IMR-90 (cell line): ENCODE results near the gene WWP2. TPM values are rescaled to one million over a fixed set of nuclear protein-coding genes. Genes with fewer than 3 reads are reported as not detected.

ENCODE experiments used
- ATAC-seq: fragments of 200-7000 bp; cut with Tn5 transposase; 2 replicates; pipeline ENCODE4 v1.9.1; 2020; ENCODE audit warnings: low read depth, mild to moderate bottlenecking, moderate library complexity
- BruUV-seq: library from RNA; stranded (reverse); fragments of 400-500 nt; replicated peaks from 2 replicates; lab custom pipeline; 2021; lab: Mats Ljungman, UMichigan
- CTCF ChIA-PET: fragments of 300-600 bp; formaldehyde crosslinking; extraction: SDS; loops from one replicate; lab custom pipeline; 2021; ENCODE audit warnings: antibody characterized with exemption; lab: Yijun Ruan, JAX
- POLR2A ChIA-PET: fragments of 300-600 bp; sonication (Branson Sonifier 250); formaldehyde crosslinking; loops from one replicate; lab custom pipeline; 2022; ENCODE audit warnings: antibody characterized with exemption; ENCODE audit not compliant: unreplicated experiment; lab: Charles Lee
- DNase-seq: peaks from one replicate; pipeline ENCODE4 v3.0.0; 2013
- H2AFZ ChIP-seq: replicated peaks from 2 replicates; pipeline ENCODE3; 2013; ENCODE audit warnings: low read length, mild to moderate bottlenecking; ENCODE audit not compliant: poor library complexity
- H2AK5ac ChIP-seq: 2 replicates; pipeline ENCODE4 v1.6.1; 2013; ENCODE audit warnings: low read depth, low read length, inconsistent platforms
- H2AK9ac ChIP-seq: replicated peaks from 2 replicates; pipeline ENCODE3; 2013; ENCODE audit warnings: mild to moderate bottlenecking, low read depth, low read length, moderate library complexity; ENCODE audit not compliant: poor library complexity
- H2BK120ac ChIP-seq: 2 replicates; pipeline ENCODE4 v1.6.1; 2013; ENCODE audit warnings: low read depth, low read length, inconsistent platforms
- H2BK15ac ChIP-seq: 3 replicates; pipeline ENCODE4 v1.6.1; 2013; ENCODE audit warnings: low read depth, low read length, inconsistent platforms
- H2BK20ac ChIP-seq: 2 replicates; pipeline ENCODE4 v1.6.1; 2013; ENCODE audit warnings: low read depth, mild to moderate bottlenecking, inconsistent platforms, low read length, moderate library complexity
- H2BK5ac ChIP-seq: 2 replicates; pipeline ENCODE4 v1.6.1; 2013; ENCODE audit warnings: mild to moderate bottlenecking, low read depth, low read length, inconsistent platforms; ENCODE audit not compliant: poor library complexity, severe bottlenecking
- H3K14ac ChIP-seq: replicated peaks from 2 replicates; pipeline ENCODE4 v1.6.1; 2013; ENCODE audit warnings: low read depth, low read length, inconsistent platforms
- H3K18ac ChIP-seq: 2 replicates; pipeline ENCODE4 v1.6.1; 2013; ENCODE audit warnings: low read depth, low read length, control low read depth
- H3K23ac ChIP-seq: 2 replicates; pipeline ENCODE4 v1.6.1; 2013; ENCODE audit warnings: low read depth, low read length, inconsistent platforms
- H3K27ac ChIP-seq: 2 replicates; pipeline ENCODE4 v1.5.1; 2013; ENCODE audit warnings: mild to moderate bottlenecking, control low read depth, low read length; ENCODE audit not compliant: insufficient read depth
- H3K27me3 ChIP-seq: 2 replicates; pipeline ENCODE4 v1.6.1; 2013; ENCODE audit warnings: low read length; ENCODE audit not compliant: control insufficient read depth, insufficient read depth
- H3K36me3 ChIP-seq: 2 replicates; pipeline ENCODE4 v1.6.1; 2013; ENCODE audit warnings: low read length, mixed read lengths; ENCODE audit not compliant: control insufficient read depth, insufficient read depth
- H3K4ac ChIP-seq: 2 replicates; pipeline ENCODE4 v1.6.1; 2013; ENCODE audit warnings: low read depth, low read length, inconsistent platforms
- H3K4me1 ChIP-seq: 2 replicates; pipeline ENCODE4 v1.6.1; 2013; ENCODE audit warnings: low read length, mixed read lengths; ENCODE audit not compliant: control insufficient read depth, insufficient read depth
- H3K4me2 ChIP-seq: 2 replicates; pipeline ENCODE4 v1.6.1; 2013; ENCODE audit warnings: low read depth, mild to moderate bottlenecking, control low read depth, low read length, moderate library complexity
- H3K4me3 ChIP-seq: 2 replicates; pipeline ENCODE4 v1.5.1; 2013; ENCODE audit warnings: low read depth, mild to moderate bottlenecking, control low read depth, low read length, moderate library complexity; ENCODE audit not compliant: insufficient read depth
- H3K56ac ChIP-seq: 2 replicates; pipeline ENCODE4 v1.6.1; 2013; ENCODE audit warnings: low read length, inconsistent platforms; ENCODE audit not compliant: insufficient read depth; ENCODE audit errors: extremely low read depth
- H3K79me1 ChIP-seq, 2 experiments: 2 replicates each; pipeline ENCODE4 v1.6.1; 2013; ENCODE audit warnings: low read length in 2 of 2, inconsistent platforms in 1 of 2, low read depth in 1 of 2
- H3K9ac ChIP-seq: 2 replicates; pipeline ENCODE4 v1.6.1; 2013; ENCODE audit warnings: low read depth, low read length, control low read depth
- H3K9me1 ChIP-seq: 2 replicates; pipeline ENCODE4 v1.6.1; 2013; ENCODE audit warnings: low read length, inconsistent platforms; ENCODE audit not compliant: insufficient read depth
- H3K9me3 ChIP-seq: 2 replicates; pipeline ENCODE4 v1.6.1; 2013; ENCODE audit warnings: low read length; ENCODE audit not compliant: control insufficient read depth, insufficient read depth
- H4K20me1 ChIP-seq: 2 replicates; pipeline ENCODE4 v1.6.1; 2013; ENCODE audit warnings: low read length, inconsistent platforms; ENCODE audit not compliant: insufficient read depth
- H4K5ac ChIP-seq: 2 replicates; pipeline ENCODE4 v1.6.1; 2013; ENCODE audit warnings: mild to moderate bottlenecking, low read depth, low read length, control low read depth
- H4K8ac ChIP-seq, 2 experiments: 2 replicates each; pipeline ENCODE4 v1.6.1; 2013; ENCODE audit warnings: low read depth in 2 of 2, low read length in 2 of 2, control low read depth in 1 of 2, inconsistent platforms in 1 of 2
- H4K91ac ChIP-seq: 2 replicates; pipeline ENCODE4 v1.6.1; 2013; ENCODE audit warnings: low read depth, low read length, inconsistent platforms; ENCODE audit not compliant: insufficient read depth
- ELK1 ChIP-seq: fragments of 150-350 bp; IDR thresholded peaks from 2 replicates; pipeline ENCODE4 v1.6.1; 2016; ENCODE audit warnings: low read depth, mild to moderate bottlenecking, low read length, moderate library complexity, borderline replicate concordance
- FOS ChIP-seq: fragments of 150-350 bp; IDR thresholded peaks from 2 replicates; pipeline ENCODE4 v1.6.1; 2016; ENCODE audit warnings: low read depth, low read length
- NFE2L2 ChIP-seq: fragments of 150-350 bp; IDR thresholded peaks from 2 replicates; pipeline ENCODE4 v1.6.1; 2016; ENCODE audit warnings: low read depth, mild to moderate bottlenecking, low read length
- POLR2A ChIP-seq: IDR thresholded peaks from 2 replicates; pipeline ENCODE4 v1.6.1; 2012; ENCODE audit warnings: mild to moderate bottlenecking, low read depth, low read length
- RFX5 ChIP-seq: IDR thresholded peaks from 2 replicates; pipeline ENCODE4 v1.8.0; 2012; ENCODE audit warnings: low read depth, mild to moderate bottlenecking, low read length, moderate library complexity
- WGBS, 2 experiments: methylation state at CpG; one replicate each; pipeline versions ENCODE4 v1.1.5 to v1.1.7; 2013; ENCODE audit warnings: missing lambda C conversion rate in 2 of 2; ENCODE audit not compliant: insufficient read length in 1 of 2; ENCODE audit errors: extremely low coverage in 2 of 2; 5-methylcytosine and 5-hydroxymethylcytosine counted together
- dilution Hi-C: fragments of 300-500 bp; cut with HindIII; formaldehyde crosslinking; loops from one replicate; pipeline ENCODE4 v1.14.3; 2018; ENCODE audit warnings: low sequenced_read_pairs; ENCODE audit not compliant: unreplicated experiment
- in situ Hi-C: fragments of 300-500 bp; cut with MboI; formaldehyde crosslinking; loops from 3 replicates; pipeline ENCODE4 v1.14.3; 2019; ENCODE audit warnings: low sequenced_read_pairs, inconsistent platforms, mixed read lengths
- intact Hi-C: fragments of 100-400 bp; cut with micrococcal nuclease; formaldehyde crosslinking; loops from 2 replicates; pipeline ENCODE4 v1.10.0; 2022
- polyA plus RNA-seq, 3 experiments: library from polyadenylated mRNA; depleted of rRNA; stranded (reverse); fragments of >200 nt; gene quantifications; 2 replicates each; pipeline ENCODE4 v1.2.3, GENCODE V29; 2012; ENCODE audit warnings: low replicate concordance in 1 of 3
- total RNA-seq: library from RNA; depleted of rRNA; stranded (reverse); fragments of >200 nt; gene quantifications from 2 replicates; pipeline ENCODE4 v1.2.3, GENCODE V29; 2012
- TF ChIP-seq, protein P1 (sequence below): fragments of 150-350 bp; IDR thresholded peaks from 2 replicates; pipeline ENCODE4 v1.6.1; 2017; ENCODE audit warnings: mild to moderate bottlenecking, antibody characterized with exemption, low read length, low read depth

Gene WWP2
- total and polyA plus RNA-seq, 2 of the 4 experiments (the other 2 are of a cell fraction): 12.7 to 13.7 TPM

DNA sequence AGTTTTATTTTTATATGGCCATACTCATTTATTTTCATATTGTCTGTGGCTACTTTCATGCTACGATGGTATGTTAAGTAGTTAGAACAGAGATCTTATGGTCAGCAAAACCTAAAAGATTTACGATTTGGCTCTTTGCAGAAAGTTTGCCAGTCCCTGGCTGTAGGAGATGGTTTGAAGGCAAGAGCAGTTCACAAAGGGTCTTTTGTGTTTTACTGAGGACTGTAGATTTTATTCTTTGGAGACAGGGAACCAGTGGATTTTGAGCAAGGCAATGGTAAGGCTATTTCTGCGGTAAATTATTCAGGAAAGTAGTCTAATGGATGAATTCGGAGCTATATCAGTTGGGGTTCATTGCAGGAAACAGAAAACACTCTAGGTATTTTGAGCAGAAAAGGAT, 90.7 kb downstream of the WWP2 start:
- ATAC-seq: no peak
- dilution Hi-C loops: no loop called here

More for the DNA sequence above, 90.7 kb downstream of the WWP2 start:
- no peak overlapping the region for H2BK120ac ChIP-seq
- H4K20me1 ChIP-seq: no peaks in the 10 kb centered on the region; the same call in 1 of the 2 replicates
- no peak overlapping the region for H3K23ac ChIP-seq
- WGBS, 2 experiments: 93% methylated on average over 3 of the region's 4 CpGs; no CpG with 5 or more reads in 1 of the 2 experiments
- no peak overlapping the region for H3K27ac ChIP-seq
- no peak overlapping the region for H2BK5ac ChIP-seq
- H3K4me3 ChIP-seq: no peak overlapping the region
- H3K27me3 ChIP-seq: no peaks in the 10 kb centered on the region
- intact Hi-C loops (no loop called here), in situ Hi-C loops (no loop called here)
- TF ChIP-seq NFE2L2 (no peak), FOS (no peak), POLR2A (no peak), RFX5 (no peak), ELK1 (no peak)
- TF ChIP-seq, protein P1, sequence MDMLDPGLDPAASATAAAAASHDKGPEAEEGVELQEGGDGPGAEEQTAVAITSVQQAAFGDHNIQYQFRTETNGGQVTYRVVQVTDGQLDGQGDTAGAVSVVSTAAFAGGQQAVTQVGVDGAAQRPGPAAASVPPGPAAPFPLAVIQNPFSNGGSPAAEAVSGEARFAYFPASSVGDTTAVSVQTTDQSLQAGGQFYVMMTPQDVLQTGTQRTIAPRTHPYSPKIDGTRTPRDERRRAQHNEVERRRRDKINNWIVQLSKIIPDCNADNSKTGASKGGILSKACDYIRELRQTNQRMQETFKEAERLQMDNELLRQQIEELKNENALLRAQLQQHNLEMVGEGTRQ: no peak
- no peaks in the 10 kb centered on the region for H3K9me3 ChIP-seq
- H2AK9ac ChIP-seq: no peak overlapping the region
- H3K4ac ChIP-seq: no peak overlapping the region
- H3K9me1 ChIP-seq: peaks cover 15% of the 10 kb centered on the region
- no peak for DNase-seq
- H2BK15ac ChIP-seq: no peak overlapping the region
- no peak overlapping the region for H4K5ac ChIP-seq
- no peaks in the 10 kb centered on the region for H3K36me3 ChIP-seq
- ChIA-PET POLR2A (no interaction called here), CTCF (no interaction called here)
- peaks cover 4% of the 10 kb centered on the region for H3K4me1 ChIP-seq
- H4K8ac ChIP-seq: no peak overlapping the region
- no peak overlapping the region for H2AFZ ChIP-seq
- H2BK20ac ChIP-seq: no peak overlapping the region
- no peak overlapping the region for H3K4me2 ChIP-seq
- BruUV-seq: no TSS peak
- H3K9ac ChIP-seq: no peak overlapping the region
- H2AK5ac ChIP-seq: no peak overlapping the region
- H3K79me1 ChIP-seq: peaks cover 3 to 28% of the 10 kb centered on the region in 2 experiments; a peak in 2 of 4 replicates
- no peak overlapping the region for H3K18ac ChIP-seq
- H3K14ac ChIP-seq: no peak overlapping the region
- H3K56ac ChIP-seq: no peak overlapping the region
- no peak overlapping the region for H4K91ac ChIP-seq
